Epidermal melanocyte (primary cell): ENCODE results near the gene ZCCHC3.
A peak's percentile ranks its signal among the peaks of the same experiment; 100 is the strongest.
"Not testable (repeated sequence)": the region's sequence is repeated elsewhere in the genome, so short reads cannot be mapped to it uniquely, and the experiment has no call there.

Source experiments
- DNase-seq: peaks from one replicate; pipeline ENCODE4 v3.0.0; 2011; ENCODE audit warnings: low spot score; ENCODE audit not compliant: insufficient read length

ZCCHC3 gene, protein sequence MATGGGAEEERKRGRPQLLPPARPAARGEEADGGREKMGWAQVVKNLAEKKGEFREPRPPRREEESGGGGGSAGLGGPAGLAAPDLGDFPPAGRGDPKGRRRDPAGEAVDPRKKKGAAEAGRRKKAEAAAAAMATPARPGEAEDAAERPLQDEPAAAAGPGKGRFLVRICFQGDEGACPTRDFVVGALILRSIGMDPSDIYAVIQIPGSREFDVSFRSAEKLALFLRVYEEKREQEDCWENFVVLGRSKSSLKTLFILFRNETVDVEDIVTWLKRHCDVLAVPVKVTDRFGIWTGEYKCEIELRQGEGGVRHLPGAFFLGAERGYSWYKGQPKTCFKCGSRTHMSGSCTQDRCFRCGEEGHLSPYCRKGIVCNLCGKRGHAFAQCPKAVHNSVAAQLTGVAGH

DNA sequence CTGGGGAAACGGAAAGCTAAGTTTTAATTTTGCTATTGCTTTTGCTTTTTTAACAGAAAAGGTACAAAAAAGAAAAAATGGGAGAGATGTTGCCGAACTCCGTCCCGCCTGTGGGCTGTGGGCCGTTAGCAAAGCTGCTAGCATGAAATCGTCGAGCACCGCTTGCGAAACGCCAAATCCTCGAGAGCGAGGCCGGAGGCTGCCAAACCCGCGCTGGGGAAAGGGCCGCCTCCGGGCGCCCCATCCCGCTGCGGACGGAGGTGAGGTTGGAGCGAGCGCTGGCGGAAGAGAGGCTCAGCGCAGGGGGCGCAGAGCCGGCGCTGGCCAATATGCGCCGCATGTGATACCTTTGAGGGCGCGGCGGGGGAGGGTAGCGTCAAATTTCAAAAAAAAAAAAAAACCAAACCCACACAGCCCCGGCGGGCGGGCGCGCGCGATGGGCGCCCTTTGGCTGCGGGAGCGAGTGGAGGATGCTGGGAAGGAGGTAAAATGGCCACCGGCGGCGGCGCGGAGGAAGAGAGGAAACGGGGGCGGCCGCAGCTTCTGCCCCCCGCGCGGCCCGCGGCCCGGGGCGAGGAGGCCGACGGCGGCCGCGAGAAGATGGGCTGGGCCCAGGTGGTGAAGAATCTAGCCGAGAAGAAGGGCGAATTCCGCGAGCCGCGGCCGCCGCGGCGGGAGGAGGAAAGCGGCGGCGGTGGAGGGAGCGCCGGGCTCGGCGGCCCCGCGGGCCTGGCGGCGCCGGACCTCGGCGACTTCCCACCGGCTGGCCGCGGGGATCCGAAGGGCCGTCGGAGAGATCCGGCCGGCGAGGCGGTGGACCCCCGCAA, at the start of gene ZCCHC3:
Gene ZCCHC3, plus strand, starts transcription at position 473 of the 827 bp plus-strand sequence. Its CDS starts 17 bp downstream, at position 490.
- DNase-seq = peak; percentile 86

DNA sequence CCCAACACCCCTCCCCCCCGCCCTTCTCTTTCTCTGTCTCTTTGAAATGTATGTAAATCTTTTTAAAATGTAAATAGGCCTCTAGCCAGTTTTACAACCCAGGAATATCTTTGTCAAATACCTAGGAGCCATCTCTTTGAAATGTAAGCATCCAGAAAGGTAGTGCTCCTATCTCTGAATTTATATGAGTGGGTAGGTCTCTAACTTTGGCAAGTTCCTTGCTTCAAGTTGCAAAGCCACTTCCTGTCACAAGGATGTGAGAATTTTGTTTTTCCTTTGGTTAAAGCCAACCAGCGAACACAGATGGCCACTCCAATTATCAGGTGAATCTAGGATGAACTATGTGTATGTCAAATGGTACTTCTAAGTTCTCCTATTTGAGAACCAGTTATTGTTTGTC, 46.0 kb upstream of the ZCCHC3 start:
- DNase-seq = no peak

DNA sequence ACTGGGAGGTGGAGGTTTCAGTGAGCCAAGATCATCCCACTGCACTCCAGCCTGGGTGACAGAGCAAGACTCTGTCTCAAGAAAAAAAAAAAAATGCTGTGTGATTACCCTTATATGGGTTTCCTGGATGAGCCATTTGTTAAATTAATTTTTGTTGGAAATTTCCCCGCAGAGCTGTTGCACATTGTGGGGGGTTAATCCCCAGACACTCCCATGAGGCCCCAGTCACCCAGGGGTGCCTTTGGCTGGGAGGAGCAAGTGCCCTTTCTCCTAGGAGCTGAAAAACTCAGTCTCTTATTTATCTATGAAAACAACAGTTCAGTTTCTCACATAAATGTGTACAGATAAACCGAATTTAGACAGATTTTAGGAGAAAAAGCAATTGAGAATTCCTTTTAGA, 44.6 kb upstream of the ZCCHC3 start:
- DNase-seq = no peak

GRCh38 chr20:253447-253846, 43.9 kb upstream of the ZCCHC3 start:
- DNase-seq = not testable (repeated sequence)

DNA sequence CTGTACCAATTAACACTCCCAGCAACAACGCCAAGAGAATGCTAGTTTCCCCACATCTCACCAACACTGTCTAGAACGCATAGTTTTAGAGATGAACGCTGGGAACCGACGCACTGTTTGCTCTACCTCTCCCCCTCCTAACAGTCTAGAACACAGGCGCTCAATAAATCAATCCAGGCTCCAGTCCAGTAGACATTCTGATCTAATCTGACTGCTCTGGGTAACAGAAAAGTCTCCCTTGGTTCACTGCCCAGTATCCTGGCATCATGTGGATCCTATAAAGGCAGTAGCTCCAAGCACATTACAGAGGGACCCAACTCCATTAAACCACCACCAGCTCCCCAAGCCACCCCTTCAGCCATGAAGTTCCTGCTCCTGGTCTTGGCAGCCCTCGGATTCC, 40.0 kb upstream of the ZCCHC3 start, which contains the start of gene DEFB132:
Gene DEFB132, plus strand, starts transcription at position 306 of the 400 bp plus-strand sequence. Its CDS starts 55 bp downstream, at position 361.
- no peak for DNase-seq

DNA sequence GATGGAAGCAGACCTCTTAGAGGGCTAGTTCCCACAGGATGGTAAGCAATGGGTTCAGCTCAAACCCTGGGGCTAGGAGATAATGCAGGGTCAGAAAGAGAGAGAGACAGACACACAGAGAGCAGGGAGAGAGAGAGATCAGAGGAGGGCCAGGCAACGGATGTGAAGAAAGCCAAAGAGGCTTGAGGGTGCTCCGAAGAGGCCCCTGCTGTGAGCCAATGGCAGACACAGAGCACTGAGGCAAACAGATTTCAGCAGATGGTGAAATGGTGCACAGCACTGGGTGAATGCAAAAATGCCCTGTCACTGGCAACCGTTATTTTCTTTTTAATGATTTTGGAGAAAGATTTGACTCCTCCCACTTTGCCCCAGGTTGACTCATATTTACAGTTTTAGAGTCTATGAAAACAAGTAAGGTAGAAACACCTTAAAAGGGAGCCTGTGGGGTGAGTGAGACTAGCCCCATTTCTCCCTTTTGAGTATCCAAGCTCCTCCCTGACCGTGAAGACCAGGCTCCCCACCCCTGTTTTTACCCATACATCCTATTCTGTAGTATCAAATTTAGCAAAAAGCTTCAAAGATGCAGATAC, 39.0 kb upstream of the ZCCHC3 start:
- no peak for DNase-seq

DNA sequence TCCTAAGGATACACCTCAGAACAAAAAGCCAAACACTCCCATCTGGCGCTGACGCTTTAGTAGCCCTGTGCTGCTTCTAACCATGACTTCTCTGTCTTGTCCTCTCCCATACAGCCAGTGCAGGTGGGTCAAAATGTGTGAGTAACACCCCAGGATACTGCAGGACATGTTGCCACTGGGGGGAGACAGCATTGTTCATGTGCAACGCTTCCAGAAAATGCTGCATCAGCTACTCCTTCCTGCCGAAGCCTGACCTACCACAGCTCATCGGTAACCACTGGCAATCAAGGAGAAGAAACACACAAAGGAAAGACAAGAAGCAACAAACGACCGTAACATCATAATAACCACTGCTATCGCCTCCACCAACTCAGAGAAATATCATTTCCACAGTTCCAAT, 38.4 kb upstream of the ZCCHC3 start:
- DNase-seq = no peak

- no peak for DNase-seq
Measured at GRCh38 chr20:259981-260380, 37.4 kb upstream of the ZCCHC3 start.

DNA sequence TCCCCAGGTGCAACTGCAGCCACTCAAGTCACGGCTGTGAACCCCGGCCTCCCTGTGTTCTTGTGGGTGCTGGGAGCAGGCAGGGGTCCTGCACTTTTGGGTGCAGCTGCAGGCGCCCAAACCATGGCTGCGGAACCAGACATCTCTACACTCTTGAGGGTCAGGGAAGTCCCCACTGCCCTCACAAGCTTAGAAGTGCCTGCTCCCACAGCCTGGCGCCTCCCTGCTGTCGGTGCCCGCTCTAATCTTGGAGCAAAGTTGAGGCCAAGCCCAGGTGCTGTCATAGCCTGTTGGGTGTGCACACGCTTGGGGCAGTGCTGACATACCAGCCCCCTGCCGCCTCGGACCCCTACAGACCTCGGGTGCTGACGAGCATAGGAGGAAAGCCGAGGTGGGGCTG, 33.7 kb upstream of the ZCCHC3 start:
- no peak for DNase-seq

- peak; percentile 78 for DNase-seq
Measured at GRCh38 chr20:266596-267562, 30.5 kb upstream of the ZCCHC3 start.

DNA sequence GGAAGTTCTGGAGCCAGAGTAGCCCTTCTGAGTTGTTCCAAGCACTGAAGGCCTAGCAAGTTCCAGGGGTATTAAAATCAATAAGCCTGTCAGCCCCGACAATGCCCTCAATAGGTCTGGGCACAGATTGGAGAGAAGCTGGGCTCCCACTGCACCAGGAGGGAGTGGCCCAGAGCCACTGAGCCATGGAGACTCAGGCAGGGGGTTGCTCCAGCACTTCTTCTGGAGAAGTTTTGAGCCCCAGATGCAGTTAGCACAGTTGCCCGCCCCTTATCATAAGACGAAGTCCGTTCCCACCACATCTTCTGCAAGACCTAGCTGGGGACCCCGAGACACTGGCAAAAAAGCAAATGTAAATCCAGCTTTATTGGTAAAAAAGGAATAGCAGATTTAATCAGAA, 26.9 kb upstream of the ZCCHC3 start:
- DNase-seq = no peak

- DNase-seq = no peak
Measured at GRCh38 chr20:271069-271468, 26.3 kb upstream of the ZCCHC3 start.

- no peak for DNase-seq
Measured at GRCh38 chr20:271528-271927, 25.8 kb upstream of the ZCCHC3 start.

- DNase-seq = no peak
Measured at GRCh38 chr20:272718-273117, 24.7 kb upstream of the ZCCHC3 start.

- DNase-seq = no peak
Measured at GRCh38 chr20:273884-274283, 23.5 kb upstream of the ZCCHC3 start.

DNA sequence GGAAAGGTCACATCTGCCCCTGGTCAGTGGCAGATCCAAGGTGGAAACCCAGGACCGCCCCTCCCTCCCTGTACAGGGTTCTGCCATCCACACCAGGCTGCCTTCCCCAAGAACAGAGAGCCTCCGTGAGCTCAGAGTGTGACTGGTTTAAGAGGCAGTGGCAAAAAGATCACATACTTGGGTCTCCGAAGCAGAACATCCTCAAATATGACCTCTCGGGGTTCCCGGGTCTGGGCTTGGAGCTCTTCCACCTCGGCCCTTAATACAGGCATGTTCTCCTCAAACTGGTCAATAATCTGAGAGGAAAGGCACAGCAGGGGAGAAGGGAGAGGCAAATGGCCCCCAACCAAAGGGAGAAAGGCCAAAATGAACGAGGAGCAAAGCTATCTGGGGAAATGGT, 21.6 kb upstream of the ZCCHC3 start:
- no peak for DNase-seq

DNA sequence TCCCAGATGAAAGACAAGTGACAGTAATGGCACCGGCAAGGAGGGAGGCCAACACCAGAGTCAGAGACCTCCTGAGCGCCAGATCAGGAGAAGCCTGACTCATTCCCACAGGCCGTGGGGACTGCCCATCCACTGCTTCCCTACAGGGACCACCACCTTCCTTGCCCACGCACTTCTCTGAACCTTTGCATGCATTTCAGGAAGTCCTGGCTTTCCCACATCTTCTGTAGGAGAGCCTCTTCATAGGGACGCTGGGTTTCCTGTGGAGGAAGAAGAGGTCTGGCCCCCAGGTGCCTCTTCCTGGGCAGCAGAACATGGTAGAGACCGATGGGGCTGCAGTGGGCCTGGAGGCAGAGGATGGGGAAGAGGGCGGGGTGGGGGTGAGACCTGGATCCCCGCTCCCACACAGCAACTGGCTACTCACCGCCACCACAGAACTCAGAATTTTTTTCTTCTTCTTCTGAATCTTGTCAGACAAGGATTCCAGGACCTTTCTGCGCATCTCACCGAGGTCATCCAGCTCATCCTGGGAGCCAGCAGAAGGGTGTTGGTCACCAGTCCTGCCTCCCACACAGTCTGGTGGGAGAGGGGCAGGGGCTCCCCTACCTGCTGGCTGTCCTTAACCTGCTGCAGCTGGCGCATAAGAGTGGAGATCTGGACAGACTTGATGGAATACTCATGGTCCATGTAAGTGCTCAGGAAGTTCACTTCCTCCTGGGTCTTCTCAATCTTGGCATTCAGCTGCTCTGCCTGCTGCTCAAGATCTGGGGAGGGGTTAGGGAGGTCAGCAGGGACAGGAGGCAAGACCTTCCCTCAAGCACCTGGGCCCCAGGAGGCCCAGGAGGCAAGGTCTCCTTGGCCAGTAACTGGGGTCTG, 20.5 kb upstream of the ZCCHC3 start:
- no peak for DNase-seq

- no peak for DNase-seq
Measured at GRCh38 chr20:277496-277781, 19.9 kb upstream of the ZCCHC3 start.

DNA sequence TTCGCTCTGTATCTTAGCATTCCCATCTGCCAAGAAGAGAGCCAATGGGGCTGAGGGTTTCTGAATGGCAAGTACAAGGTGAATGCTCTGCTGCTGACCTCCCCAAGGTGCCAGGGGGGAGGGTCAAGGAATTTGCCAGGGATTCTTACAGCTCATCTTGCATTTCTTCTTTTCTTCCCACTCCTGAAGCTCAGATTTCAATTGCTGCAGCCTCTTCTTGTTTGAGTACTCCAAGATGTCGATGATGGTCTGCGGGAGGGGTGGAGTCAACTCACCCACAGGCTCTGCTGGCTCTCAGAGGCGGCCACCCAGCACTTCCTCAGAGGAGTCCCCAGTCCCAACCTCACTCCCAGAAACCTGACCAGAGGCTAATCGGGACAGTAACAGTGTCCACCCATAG, 19.2 kb upstream of the ZCCHC3 start:
- DNase-seq = no peak
